Right ventricle myocardium inferior (tissue), 1 donor: ENCODE measurements around the gene CELF3. TPM values are rescaled to one million over a fixed set of nuclear protein-coding genes. Genes with fewer than 3 reads are reported as not detected.
A peak's percentile ranks its signal among the peaks of the same experiment; 100 is the strongest.
"Not testable (repeated sequence)": the region's sequence is repeated elsewhere in the genome, so short reads cannot be mapped to it uniquely, and the experiment has no call there.

ENCODE experiments used
- ATAC-seq: fragments of 200-7000 bp; cut with Tn5 transposase; one replicate; pipeline ENCODE4 v1.9.1; 2020; ENCODE audit warnings: mild to moderate bottlenecking, moderate library complexity
- DNase-seq: peaks from one replicate; pipeline ENCODE4 v3.0.0; 2021; ENCODE audit errors: missing footprints
- intact Hi-C: fragments of 100-400 bp; cut with DNase I; formaldehyde crosslinking; loops from one replicate; pipeline ENCODE4 v1.11.0; 2022
- long read RNA-seq: library from polyadenylated mRNA; unstranded; transcript quantifications from one replicate; pipeline ENCODE4 v2.0.0, GENCODE V29; 2021
- total RNA-seq: library from RNA; stranded (reverse); fragmentation: NEBNext Ultra II Directional; extraction: Animal tissue kit (Norgen Biotek cat#: 25700); gene quantifications from one replicate; pipeline ENCODE4 v1.2.1, GENCODE V29; 2021
- donor health status: DM: no; HTN: yes; CAD: no; lungs with severe emphysema.

The CELF3 gene
- not detected for total RNA-seq
- long read RNA-seq, result 0 reads

DNA sequence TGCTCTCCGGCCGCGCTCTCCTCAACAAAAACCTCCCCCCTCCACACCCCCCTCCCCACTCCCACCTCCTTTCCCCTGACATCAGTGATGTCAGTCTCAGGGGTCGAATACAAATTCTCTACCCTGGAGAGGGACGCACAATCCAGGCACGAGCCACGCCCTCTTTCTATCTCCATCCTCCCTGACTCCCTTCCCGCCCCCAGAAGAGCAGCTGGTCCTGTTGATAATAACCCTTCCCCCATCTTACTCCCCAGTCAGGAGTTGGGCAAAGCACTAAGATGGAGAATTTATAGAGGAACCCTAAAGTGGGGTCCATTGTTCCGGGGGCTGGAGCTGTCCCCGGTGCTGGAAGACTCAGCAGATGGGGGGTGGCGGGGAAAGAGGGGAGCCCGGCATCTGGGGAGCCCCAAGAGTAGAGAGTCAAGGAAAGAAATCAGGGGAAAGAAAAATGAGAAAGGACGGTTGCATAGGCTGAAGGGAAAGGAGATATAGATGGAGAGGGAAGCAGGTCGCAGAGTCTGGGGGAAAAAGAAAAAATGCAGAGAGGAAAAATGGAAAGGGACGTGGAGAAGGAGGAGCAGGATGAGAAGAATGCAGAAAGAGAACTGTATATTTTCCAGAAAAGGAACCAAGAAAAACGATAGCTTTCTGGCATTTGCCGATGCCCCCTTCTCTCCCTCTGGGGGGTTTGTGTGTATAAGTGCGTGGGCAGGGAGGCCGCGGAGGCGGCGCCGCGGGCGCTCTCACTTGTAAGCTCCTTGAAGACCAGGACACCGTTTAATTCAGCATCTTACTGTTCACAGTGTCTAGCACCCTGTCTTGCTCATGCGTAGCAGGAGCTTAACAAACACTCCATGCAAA, at the start of gene CELF3:
CELF3 (minus strand) TSS at position 33 of the 861 bp plus-strand sequence. CDS start 783 bp downstream, outside the sequence.
- DNase-seq (no peak), ATAC-seq (no peak)
- intact Hi-C loops, result no loop called here

DNA sequence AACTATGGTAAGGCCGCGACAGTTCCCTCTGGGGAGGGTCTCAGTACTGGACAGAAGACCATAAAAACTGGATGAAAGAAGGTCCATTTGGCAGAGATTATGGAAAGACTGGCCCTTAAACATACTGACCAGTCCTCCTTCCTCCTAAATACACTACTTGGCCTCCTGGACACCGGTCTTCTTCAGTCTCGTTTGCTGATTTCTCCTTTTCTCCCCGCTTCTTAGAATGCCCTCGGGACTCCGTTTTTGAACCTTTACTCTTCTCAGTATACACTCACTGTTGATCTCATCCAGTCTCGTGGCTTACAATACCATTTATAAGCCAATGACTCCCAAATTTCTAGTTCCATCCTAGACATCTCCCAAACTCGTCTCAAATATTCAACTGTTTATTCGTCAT, 47.4 kb upstream of the CELF3 start:
- DNase-seq (no peak), ATAC-seq (no peak)
- intact Hi-C loops, result no loop called here

DNA sequence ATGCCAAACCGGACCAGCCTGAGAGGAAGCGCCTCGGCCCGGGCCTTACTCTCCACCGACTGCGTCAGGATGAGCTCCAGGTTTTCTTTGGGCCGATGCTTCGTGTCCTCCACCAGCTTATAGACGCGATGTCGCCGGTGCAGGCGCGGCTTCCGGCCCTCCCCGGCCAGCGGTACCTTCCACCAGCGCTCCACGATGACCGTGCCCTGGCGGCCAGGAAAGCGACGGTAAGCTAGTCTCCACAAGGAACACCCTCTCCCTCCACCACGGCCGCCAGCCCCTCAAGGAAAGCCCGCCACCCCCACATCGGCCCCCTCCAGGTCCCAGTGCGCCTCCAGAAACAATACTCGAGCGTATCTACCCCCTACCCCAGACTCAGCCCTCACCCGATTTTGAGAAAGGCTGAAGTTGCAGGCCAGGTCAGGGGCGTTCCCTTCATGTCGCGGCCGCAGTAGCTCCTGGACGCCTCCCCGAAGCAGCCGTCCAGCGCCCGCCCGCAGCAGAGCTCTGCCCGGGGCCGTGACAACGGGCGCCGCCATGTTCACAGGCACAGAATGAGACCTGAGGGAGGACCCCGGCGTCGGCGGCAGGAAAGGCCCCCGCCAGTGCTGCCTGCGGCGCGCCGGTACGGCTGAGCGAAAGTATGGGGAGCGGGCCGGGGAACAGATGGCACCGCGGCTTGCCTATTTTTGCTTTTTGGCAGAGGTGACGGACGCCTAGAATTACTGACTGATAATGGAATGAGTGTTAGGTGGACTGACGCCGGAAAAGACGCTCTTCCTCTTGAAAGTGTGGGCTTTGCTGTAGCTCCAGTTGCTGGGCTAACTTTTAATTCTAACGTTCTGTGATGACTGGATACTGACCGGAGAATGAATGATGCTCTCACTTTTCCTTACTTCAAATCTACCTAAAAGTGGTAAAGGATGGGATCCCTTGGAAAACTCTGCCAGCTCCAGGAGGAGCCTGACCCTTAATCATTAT, 46.6 kb upstream of the CELF3 start, which contains the start of gene MRPL9:
MRPL9 (minus strand) TSS at position 556 of the 981 bp plus-strand sequence; CDS start at position 539, 17 bp downstream.
- ATAC-seq, result peak; percentile 98
- intact Hi-C loops, result no loop called here

DNA sequence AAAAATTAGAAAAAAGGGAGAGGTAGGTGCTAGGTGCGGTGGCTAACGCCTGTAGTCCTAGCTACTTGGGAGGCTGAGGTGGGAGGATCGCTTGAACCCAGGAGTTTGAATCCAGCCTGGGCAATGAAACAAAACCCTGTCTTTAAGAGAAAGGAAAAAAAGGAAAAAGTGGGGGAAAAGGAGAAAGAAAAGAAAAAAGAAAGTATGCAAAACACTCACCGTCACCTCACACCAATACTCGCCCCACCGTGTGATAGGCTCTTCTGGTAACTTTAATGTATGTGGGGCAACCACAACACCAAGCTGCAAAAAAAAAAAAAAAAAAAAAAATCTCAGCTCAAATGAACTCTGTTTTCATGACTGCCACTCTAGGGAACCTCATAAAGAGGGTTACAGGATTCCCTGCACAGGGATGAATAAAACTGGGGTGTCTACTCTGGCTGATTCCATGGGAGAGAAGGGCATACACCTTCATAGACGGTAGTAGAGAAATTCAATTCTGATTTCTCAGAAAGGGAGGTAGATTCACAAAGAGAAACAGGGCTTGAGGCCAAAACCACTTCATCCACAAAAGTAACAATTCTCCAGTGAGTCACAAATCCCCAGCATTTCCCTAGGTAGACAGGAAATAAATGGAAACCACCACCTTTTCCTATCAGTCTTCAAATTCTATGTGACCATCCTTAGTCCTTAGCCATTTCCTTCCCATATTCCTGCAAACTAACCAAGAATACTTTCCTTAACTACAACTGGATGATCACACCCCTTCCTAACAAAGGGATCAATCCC, 44.2 kb upstream of the CELF3 start:
- DNase-seq, result no peak
- ATAC-seq, result no peak
- intact Hi-C loops, result no loop called here

More for the DNA sequence above, 46.6 kb upstream of the CELF3 start, which contains the start of gene MRPL9:
- DNase-seq, result peak; percentile 90

DNA sequence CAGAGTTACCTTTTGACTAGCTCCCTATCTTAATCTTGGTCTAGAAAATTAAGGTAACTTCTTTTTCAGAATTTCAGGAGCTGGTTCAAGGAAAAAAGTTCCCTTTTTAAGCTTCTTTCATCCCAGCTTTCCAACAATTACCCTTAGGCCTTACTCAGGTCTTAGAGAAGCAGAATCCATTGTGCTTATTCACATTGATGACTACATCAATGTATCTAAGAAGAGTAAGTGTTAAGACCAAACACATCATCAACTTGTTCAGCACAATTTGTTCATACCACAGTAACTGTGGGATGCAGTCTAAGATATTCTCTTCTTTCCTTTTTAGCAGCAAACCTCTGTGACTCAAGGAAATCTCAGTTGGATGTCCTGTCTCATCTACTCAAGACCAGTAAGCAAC, 42.6 kb upstream of the CELF3 start:
- intact Hi-C loops, result no loop called here
- no peak for ATAC-seq
- DNase-seq, result no peak

DNA sequence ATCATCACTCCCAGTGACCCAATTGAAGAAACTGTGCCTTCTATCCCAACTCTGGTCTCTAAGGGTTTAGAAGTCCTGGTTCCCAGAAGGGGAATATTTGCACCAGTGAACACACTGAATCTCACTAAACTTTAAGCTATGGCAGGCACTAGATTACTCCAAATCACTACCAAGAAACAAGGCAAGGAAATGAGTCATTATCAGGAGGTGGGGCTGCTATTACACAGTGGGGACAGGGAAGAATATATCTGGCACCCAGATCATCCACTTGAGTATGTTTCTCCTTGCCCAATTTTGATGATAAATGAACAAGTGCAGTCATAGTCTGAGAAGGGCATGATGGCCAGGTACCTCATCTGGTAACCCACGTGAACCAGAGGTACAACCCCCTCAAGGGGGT, 39.7 kb upstream of the CELF3 start:
- ATAC-seq, result no peak
- intact Hi-C loops, result no loop called here
- DNase-seq, result no peak

DNA sequence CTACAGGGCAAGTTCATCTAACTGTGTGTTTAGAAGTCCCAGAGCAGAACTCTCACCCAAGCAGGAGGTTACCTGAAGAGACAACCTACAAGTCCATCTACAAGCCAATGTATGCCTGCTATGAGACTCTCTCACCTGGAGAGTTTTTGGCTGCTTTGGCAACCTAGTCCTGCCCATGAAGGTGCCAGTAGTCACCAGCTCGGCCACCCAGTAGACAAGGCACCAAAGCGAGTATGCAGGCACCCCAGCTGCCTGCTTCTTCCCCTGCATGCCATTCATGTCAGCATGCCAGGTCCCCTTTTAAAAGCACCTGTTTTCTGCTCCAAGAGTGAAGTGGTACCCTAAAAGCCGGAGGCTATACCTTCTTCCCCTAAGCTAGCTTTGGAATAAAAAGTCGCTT, 24.9 kb upstream of the CELF3 start:
- ATAC-seq, result no peak
- intact Hi-C loops, result no loop called here
- no peak for DNase-seq

DNA sequence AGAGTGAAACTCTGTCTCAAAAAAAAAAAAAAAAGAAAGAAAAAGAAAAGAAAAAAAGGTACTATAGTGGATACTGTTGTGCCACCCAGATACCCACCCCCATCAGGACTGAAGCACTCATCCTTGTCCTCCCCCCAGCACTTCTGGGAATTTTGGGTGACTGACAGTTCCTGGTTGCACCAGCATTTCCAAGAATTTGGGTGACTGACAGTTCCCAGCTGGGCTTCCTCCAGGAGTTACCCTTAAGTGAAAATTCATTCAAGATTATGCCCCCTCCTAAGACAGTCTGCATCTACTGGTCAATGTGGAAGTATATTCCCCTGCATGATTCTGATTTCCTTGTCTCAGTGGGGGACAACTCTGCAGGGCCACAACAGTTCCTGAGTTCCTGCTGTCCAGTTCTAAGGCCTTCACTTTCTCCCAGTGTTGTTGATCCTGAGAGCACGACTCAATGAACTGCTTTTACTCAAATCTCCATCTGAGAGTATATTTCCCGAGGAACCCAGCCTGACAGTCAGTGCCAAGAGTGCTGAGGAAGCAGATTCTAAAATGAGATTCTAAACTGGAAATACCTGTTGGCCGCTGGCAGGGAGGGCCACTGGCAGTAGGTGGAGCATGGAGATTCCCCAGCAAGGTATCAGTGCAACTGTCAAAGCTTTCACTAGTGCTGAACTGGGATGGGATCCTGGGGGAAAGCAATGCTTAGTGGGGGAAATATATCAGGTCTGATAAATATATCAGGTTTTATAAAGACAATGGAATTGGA, 23.2 kb upstream of the CELF3 start:
- ATAC-seq, result no peak
- no peak for DNase-seq
- intact Hi-C loops, result loop anchor here (10.0 kb wide), 1 partner anchor 295 kb away; no protein-coding TSS in a partner anchor

DNA sequence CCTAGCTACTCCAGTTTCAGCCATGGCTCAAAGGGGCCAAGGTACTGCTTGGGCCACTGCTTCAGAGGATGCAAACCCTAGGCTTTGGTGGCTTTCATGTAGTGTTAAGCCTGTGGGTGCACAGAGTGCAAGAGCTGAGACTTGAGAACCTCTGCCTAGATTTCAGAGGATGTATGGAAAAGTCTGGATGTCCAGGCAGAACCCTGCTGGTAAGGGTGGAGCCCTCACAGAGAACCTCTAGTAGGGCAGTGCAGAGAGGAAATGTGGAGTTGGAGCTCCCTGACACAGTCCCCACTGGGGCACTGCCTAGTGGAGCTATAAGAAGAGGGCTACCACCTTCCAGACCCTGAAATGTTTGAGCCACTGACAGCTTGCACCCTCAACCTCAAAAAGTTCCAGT, 20.9 kb upstream of the CELF3 start:
- intact Hi-C loops, result loop anchor here (10.0 kb wide), 1 partner anchor 293 kb away; no protein-coding TSS in a partner anchor
- DNase-seq (no peak), ATAC-seq (no peak)

DNA sequence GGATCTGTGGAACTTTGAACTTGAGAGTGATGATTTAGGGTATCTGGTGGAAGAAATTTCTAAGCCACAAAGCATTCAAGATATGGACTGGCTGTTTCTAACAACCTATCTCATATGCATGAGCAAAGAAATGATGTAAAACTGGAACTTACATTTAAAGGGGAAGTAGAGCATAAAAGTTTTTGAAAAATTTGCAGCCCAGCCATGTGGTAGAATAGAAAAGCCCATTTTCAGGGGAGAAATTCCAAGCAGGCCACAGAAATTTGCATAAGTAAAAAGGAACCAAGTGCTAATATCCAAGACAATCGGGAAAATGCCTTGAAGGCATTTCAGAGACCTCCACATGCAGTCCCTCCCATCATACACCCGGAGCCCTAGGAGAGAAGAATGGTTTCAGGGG, 20.4 kb upstream of the CELF3 start:
- DNase-seq, result no peak

DNA sequence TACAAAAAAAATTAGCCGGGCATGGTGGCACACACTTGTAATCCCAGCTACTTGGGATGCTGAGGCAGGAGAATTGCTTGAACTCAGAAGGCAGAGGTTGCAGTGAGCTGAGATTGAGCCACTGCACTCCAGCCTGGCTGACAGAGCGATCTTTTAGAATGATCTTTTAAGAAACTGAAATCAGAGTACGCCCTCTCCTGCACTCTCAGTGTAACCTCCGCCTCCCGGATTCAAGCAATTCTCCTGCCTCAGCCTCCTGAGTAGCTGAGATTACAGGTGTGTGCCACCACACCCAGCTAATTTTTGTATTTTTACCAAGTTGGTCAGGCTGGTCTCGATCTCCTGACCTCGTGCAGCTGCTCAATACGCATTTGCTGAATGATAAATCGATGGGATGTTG, 17.4 kb upstream of the CELF3 start:
- not testable (repeated sequence) for ATAC-seq, DNase-seq
- intact Hi-C loops, result loop anchor here (2.0 to 10.0 kb wide), 4 partner anchors 41 to 289 kb away; no protein-coding TSS in a partner anchor

More for the DNA sequence above, 20.4 kb upstream of the CELF3 start:
- no peak for ATAC-seq
- intact Hi-C loops, result loop anchor here (10.0 kb wide), 1 partner anchor 292 kb away; no protein-coding TSS in a partner anchor

DNA sequence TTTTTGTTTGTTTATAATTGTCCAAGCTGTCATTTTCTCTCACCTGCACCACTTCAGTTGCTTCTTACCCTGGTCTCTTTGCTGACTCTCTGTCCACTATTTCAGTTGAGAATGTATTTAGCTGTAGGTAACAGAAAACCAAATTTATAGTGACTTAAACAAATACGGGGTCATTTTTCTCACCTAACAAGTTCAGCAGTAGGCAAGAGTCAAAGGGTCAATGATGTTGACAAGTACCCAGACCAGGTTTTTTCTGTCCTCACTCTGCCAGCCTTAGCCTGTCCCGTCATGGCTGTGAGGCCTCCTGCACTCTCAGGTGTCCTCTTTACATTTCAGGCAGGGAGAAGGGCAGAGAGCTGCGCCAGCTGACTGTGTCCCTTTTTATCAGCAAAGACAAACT, 16.5 kb upstream of the CELF3 start:
- intact Hi-C loops, result loop anchor here (10.0 kb wide), 1 partner anchor 288 kb away; no protein-coding TSS in a partner anchor
- DNase-seq (no peak), ATAC-seq (no peak)

DNA sequence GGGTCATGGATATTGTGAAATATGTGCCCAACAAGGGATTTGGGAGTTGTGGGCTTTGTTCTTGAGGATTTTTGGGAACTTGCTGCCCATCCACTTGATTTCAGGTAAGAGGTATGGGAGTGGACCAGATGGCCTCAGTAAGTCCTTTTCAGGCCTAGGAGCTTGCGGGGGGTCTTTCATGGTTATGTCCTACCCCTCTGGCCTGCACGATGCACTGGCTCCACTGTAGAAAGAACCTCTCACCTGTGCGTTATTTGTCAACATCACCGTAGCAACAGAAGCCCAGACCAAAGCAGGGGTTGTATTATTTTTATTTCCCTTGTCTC, 13.3 kb upstream of the CELF3 start:
- DNase-seq (no peak), ATAC-seq (no peak)
- intact Hi-C loops, result loop anchor here (10.0 kb wide), 1 partner anchor 285 kb away; no protein-coding TSS in a partner anchor

DNA sequence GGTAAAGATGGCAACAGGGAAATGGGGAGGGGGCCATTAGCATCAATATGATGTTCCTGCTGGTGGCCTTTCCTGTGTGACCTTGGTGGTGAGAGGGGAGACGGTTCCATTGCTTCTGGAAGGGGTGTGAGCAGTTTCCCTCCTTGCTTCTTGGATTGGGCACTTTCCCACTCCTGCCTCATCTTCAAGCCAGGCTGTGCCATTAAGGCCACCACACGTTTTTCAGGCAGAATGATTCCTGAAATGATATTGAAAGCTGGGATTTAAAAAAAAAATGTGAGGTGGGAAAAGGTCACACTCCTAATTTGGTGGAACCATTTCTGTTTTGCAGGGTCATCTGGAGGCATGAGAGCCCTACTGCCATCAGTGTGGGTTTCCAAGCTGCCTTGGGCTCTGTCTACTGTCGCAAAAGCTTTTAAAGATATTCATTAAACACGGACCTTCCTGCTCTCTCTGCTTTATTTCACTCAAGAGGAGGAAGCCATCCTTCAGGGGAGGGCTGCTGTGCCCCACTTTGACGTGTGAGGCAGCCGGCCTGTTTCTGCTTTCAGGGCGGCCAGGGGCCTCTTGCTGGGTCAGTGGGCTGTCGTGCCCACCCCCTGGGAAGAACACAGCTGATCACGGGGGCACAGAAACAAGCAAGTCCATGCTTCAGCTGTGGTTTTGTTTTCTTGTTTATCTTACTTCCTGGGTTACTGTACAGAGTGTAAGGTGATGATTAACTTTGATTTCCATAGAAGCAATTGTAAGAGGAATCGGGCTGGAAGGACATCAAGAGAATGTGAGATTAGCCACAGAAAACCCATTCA, 12.8 kb upstream of the CELF3 start:
- DNase-seq (no peak), ATAC-seq (no peak)
- intact Hi-C loops, result no loop called here

DNA sequence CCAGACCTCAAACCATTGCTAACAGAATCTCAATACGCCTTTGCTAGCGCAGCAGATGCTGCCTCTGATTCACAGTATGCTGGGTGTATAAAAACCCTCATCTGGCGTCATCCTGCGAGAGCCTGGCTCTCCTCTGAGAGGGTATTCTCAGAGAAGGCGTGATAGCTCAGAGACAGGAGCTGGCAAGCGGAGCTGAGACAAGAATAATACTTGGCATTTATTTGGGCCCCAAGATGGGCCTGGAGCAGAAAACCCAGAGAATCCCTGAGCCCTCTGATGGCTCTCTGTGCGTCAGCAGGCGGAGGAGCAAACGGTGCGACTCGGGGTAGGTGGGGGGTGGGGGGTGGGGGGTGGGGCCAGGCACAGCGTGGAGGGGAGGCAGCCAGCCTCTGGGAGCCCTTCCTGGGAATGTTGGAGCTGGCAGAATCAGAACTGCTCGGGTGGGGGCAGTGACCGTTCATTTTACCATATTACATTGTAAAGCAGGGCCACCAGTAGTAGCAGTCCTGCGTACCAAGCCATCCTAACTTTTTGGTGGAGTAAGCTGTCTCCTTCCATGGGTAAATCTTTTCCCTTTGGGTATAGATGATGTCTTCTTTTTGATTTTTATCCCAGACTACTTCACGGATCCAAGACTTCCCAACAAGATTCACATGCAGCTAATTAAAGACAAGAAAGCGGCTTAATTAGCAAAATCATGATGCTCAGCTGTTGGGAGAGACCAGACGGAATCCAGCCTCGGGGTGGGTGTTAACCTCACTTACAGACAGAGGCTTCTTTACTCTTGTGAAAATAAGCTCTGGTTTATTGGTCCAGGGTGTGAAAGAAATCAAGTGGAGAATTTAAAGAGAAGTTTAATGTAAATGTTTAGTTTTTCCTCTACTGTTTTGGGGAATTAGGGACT, 11.8 kb upstream of the CELF3 start:
- DNase-seq (no peak), ATAC-seq (peak; percentile 78)
- intact Hi-C loops, result no loop called here
